ENCODE results near the gene COX7B2.

DNA sequence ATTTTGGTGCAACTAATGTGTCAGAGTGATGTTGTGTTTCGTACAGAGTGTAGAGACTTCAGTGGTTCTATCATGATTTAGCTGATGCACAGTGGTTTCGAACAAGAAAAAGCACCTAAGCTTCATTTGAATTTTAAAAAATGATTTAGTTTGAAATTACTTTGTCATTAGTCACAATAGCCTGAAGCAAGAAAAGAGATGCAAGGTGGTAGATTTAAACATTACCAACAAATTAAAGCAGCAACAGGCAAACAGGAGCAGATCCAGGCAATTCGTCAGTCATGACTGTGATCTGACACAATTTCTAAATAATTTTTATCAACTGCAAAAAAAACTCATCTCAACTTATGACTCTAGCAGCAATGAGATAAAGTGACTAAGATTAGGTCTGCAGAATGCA is 24.6 kb upstream of the COX7B2 start:
- TF ChIP-seq, protein P1, sequence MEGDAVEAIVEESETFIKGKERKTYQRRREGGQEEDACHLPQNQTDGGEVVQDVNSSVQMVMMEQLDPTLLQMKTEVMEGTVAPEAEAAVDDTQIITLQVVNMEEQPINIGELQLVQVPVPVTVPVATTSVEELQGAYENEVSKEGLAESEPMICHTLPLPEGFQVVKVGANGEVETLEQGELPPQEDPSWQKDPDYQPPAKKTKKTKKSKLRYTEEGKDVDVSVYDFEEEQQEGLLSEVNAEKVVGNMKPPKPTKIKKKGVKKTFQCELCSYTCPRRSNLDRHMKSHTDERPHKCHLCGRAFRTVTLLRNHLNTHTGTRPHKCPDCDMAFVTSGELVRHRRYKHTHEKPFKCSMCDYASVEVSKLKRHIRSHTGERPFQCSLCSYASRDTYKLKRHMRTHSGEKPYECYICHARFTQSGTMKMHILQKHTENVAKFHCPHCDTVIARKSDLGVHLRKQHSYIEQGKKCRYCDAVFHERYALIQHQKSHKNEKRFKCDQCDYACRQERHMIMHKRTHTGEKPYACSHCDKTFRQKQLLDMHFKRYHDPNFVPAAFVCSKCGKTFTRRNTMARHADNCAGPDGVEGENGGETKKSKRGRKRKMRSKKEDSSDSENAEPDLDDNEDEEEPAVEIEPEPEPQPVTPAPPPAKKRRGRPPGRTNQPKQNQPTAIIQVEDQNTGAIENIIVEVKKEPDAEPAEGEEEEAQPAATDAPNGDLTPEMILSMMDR (conservative IDR thresholded peaks at IDR 0.05; ENCODE audit: low read depth, low read length): no peak
- no peak for TF ChIP-seq EZH2 (IDR thresholded peaks at IDR 0.05; ENCODE audit: borderline replicate concordance, low read depth, low read length, poor library complexity, severe bottlenecking)

Data from A673 (cell line).